Measurements from ENCODE around the gene ITIH3.

ITIH3 gene

GRCh38 chr3:52782412-52783210 is 12.0 kb upstream of the ITIH3 start:
- Histone ChIP-seq H2AFZ (ENCODE audit: low read length, unreplicated experiment) (no peak overlapping the region), H3K79me2 (ENCODE audit: control insufficient read depth, insufficient read depth, low read length, unreplicated experiment) (no peaks in the 10 kb centered on the region), H3K4me1 (ENCODE audit: control insufficient read depth, insufficient read depth, low read length, unreplicated experiment) (no peaks in the 10 kb centered on the region), H3K27ac (ENCODE audit: low read depth, low read length) (no peak overlapping the region), H3K36me3 (ENCODE audit: insufficient read depth, low read length) (no peaks in the 10 kb centered on the region), H3K27me3 (ENCODE audit: insufficient read depth, low read length) (peaks cover 51% of the 10 kb centered on the region), H3K4me3 (ENCODE audit: low read depth, low read length) (no peak overlapping the region)

- Histone ChIP-seq H3K36me3 (ENCODE audit: insufficient read depth, low read length) (no peaks in the 10 kb centered on the region), H3K27me3 (ENCODE audit: insufficient read depth, low read length) (peaks cover 51% of the 10 kb centered on the region), H3K4me3 (ENCODE audit: low read depth, low read length) (no peak overlapping the region), H3K4me1 (ENCODE audit: control insufficient read depth, insufficient read depth, low read length, unreplicated experiment) (no peaks in the 10 kb centered on the region), H3K79me2 (ENCODE audit: control insufficient read depth, insufficient read depth, low read length, unreplicated experiment) (no peaks in the 10 kb centered on the region), H3K27ac (ENCODE audit: low read depth, low read length) (no peak overlapping the region), H2AFZ (ENCODE audit: low read length, unreplicated experiment) (no peak overlapping the region)
Measured at GRCh38 chr3:52783211-52783555, 11.4 kb upstream of the ITIH3 start.

- H3K79me2 ChIP-seq (ENCODE audit: control insufficient read depth, insufficient read depth, low read length, unreplicated experiment): no peaks in the 10 kb centered on the region
Measured at GRCh38 chr3:52784021-52784621, 10.5 kb upstream of the ITIH3 start.

GRCh38 chr3:52784931-52785590 is 9.5 kb upstream of the ITIH3 start:
- H3K36me3 ChIP-seq (ENCODE audit: insufficient read depth, low read length): no peaks in the 10 kb centered on the region
- H3K27ac ChIP-seq (ENCODE audit: low read depth, low read length): no peak overlapping the region
- no peaks in the 10 kb centered on the region for H3K4me1 ChIP-seq (ENCODE audit: control insufficient read depth, insufficient read depth, low read length, unreplicated experiment)
- H3K27me3 ChIP-seq (ENCODE audit: insufficient read depth, low read length): peaks cover 35% of the 10 kb centered on the region
- no peak overlapping the region for H3K4me3 ChIP-seq (ENCODE audit: low read depth, low read length)
- H2AFZ ChIP-seq (ENCODE audit: low read length, unreplicated experiment): no peak overlapping the region
- H3K79me2 ChIP-seq (ENCODE audit: control insufficient read depth, insufficient read depth, low read length, unreplicated experiment): no peaks in the 10 kb centered on the region

More at GRCh38 chr3:52784021-52784621, 10.5 kb upstream of the ITIH3 start:
- no peak overlapping the region for H2AFZ ChIP-seq (ENCODE audit: low read length, unreplicated experiment)
- H3K4me3 ChIP-seq (ENCODE audit: low read depth, low read length): no peak overlapping the region
- H3K27ac ChIP-seq (ENCODE audit: low read depth, low read length): no peak overlapping the region
- no peaks in the 10 kb centered on the region for H3K36me3 ChIP-seq (ENCODE audit: insufficient read depth, low read length)
- H3K4me1 ChIP-seq (ENCODE audit: control insufficient read depth, insufficient read depth, low read length, unreplicated experiment): no peaks in the 10 kb centered on the region
- peaks cover 43% of the 10 kb centered on the region for H3K27me3 ChIP-seq (ENCODE audit: insufficient read depth, low read length)

GRCh38 chr3:52786330-52787215 is 8.0 kb upstream of the ITIH3 start:
- Histone ChIP-seq H3K4me3 (ENCODE audit: low read depth, low read length) (no peak overlapping the region), H3K4me1 (ENCODE audit: control insufficient read depth, insufficient read depth, low read length, unreplicated experiment) (no peaks in the 10 kb centered on the region), H3K79me2 (ENCODE audit: control insufficient read depth, insufficient read depth, low read length, unreplicated experiment) (no peaks in the 10 kb centered on the region), H2AFZ (ENCODE audit: low read length, unreplicated experiment) (no peak overlapping the region), H3K27ac (ENCODE audit: low read depth, low read length) (no peak overlapping the region), H3K27me3 (ENCODE audit: insufficient read depth, low read length) (peaks cover 23% of the 10 kb centered on the region), H3K36me3 (ENCODE audit: insufficient read depth, low read length) (no peaks in the 10 kb centered on the region)

GRCh38 chr3:52787246-52787645 is 7.3 kb upstream of the ITIH3 start:
- H3K79me2 ChIP-seq (ENCODE audit: control insufficient read depth, insufficient read depth, low read length, unreplicated experiment): no peaks in the 10 kb centered on the region
- no peaks in the 10 kb centered on the region for H3K36me3 ChIP-seq (ENCODE audit: insufficient read depth, low read length)
- H3K4me1 ChIP-seq (ENCODE audit: control insufficient read depth, insufficient read depth, low read length, unreplicated experiment): no peaks in the 10 kb centered on the region
- no peak overlapping the region for H2AFZ ChIP-seq (ENCODE audit: low read length, unreplicated experiment)
- peaks cover 16% of the 10 kb centered on the region for H3K27me3 ChIP-seq (ENCODE audit: insufficient read depth, low read length)
- H3K4me3 ChIP-seq (ENCODE audit: low read depth, low read length): no peak overlapping the region
- no peak overlapping the region for H3K27ac ChIP-seq (ENCODE audit: low read depth, low read length)

- no peak overlapping the region for H3K4me3 ChIP-seq (ENCODE audit: low read depth, low read length)
- no peak overlapping the region for H3K27ac ChIP-seq (ENCODE audit: low read depth, low read length)
- no peaks in the 10 kb centered on the region for H3K4me1 ChIP-seq (ENCODE audit: control insufficient read depth, insufficient read depth, low read length, unreplicated experiment)
- H2AFZ ChIP-seq (ENCODE audit: low read length, unreplicated experiment): no peak overlapping the region
- peaks cover 9% of the 10 kb centered on the region for H3K27me3 ChIP-seq (ENCODE audit: insufficient read depth, low read length)
- no peaks in the 10 kb centered on the region for H3K79me2 ChIP-seq (ENCODE audit: control insufficient read depth, insufficient read depth, low read length, unreplicated experiment)
- no peaks in the 10 kb centered on the region for H3K36me3 ChIP-seq (ENCODE audit: insufficient read depth, low read length)
Measured at GRCh38 chr3:52787672-52788625, 6.6 kb upstream of the ITIH3 start.

GRCh38 chr3:52788890-52789745 is 5.5 kb upstream of the ITIH3 start:
- Histone ChIP-seq H2AFZ (ENCODE audit: low read length, unreplicated experiment) (no peak overlapping the region), H3K4me3 (ENCODE audit: low read depth, low read length) (no peak overlapping the region), H3K27me3 (ENCODE audit: insufficient read depth, low read length) (no peaks in the 10 kb centered on the region), H3K79me2 (ENCODE audit: control insufficient read depth, insufficient read depth, low read length, unreplicated experiment) (no peaks in the 10 kb centered on the region), H3K27ac (ENCODE audit: low read depth, low read length) (no peak overlapping the region), H3K4me1 (ENCODE audit: control insufficient read depth, insufficient read depth, low read length, unreplicated experiment) (no peaks in the 10 kb centered on the region), H3K36me3 (ENCODE audit: insufficient read depth, low read length) (no peaks in the 10 kb centered on the region)

- Histone ChIP-seq H3K4me1 (ENCODE audit: control insufficient read depth, insufficient read depth, low read length, unreplicated experiment) (no peaks in the 10 kb centered on the region), H3K4me3 (ENCODE audit: low read depth, low read length) (no peak overlapping the region), H3K79me2 (ENCODE audit: control insufficient read depth, insufficient read depth, low read length, unreplicated experiment) (no peaks in the 10 kb centered on the region), H3K27me3 (ENCODE audit: insufficient read depth, low read length) (no peaks in the 10 kb centered on the region), H2AFZ (ENCODE audit: low read length, unreplicated experiment) (no peak overlapping the region), H3K36me3 (ENCODE audit: insufficient read depth, low read length) (no peaks in the 10 kb centered on the region), H3K27ac (ENCODE audit: low read depth, low read length) (no peak overlapping the region)
Measured at GRCh38 chr3:52789746-52790040, 4.9 kb upstream of the ITIH3 start.

Data from ACC112 (cell line).